Esophagus squamous epithelium (tissue), 5 donors: ENCODE measurements around the gene MAST3. TPM values are rescaled to one million over a fixed set of nuclear protein-coding genes. Genes with fewer than 3 reads are reported as not detected.

Experiments
- DNase-seq: peaks from one replicate; lab custom pipeline; 2025; lab: John Stamatoyannopoulos, UW
- H3K27ac ChIP-seq, 4 donors: fragments of 200-600 bp; sonication (generic); one replicate each; pipeline ENCODE4 v1.5.1; 2016 to 2019; ENCODE audit warnings: mild to moderate bottlenecking in 1 of 4
- H3K27me3 ChIP-seq, 4 donors: fragments of 200-600 bp; sonication (generic); 1 replicate in 3 of 4; 2 replicates in 1 of 4; pipeline versions ENCODE4 v1.5.1 to v1.6.0; 2017 to 2021; ENCODE audit warnings: antibody characterized with exemption in 1 of 4
- H3K36me3 ChIP-seq, 3 donors: fragments of 200-600 bp; sonication (generic); one replicate each; pipeline ENCODE4 v1.5.1; 2016 to 2019
- H3K4me1 ChIP-seq, 3 donors: fragments of 200-600 bp; sonication (generic); one replicate each; pipeline ENCODE4 v1.5.1; 2017 to 2019
- H3K4me3 ChIP-seq, 4 donors: fragments of 200-600 bp; sonication (generic); 1 replicate in 3 of 4; 2 replicates in 1 of 4; pipeline ENCODE4 v1.5.1; 2016 to 2019; ENCODE audit warnings: mild to moderate bottlenecking in 2 of 4, moderate library complexity in 1 of 4
- H3K9me3 ChIP-seq, 3 donors: fragments of 200-600 bp; sonication (generic); one replicate each; pipeline ENCODE4 v1.5.1; 2016 to 2019
- CTCF ChIP-seq, 6 experiments: fragments of 450-650 bp in 4 of 6; fragments of 200-600 bp in 2 of 6; sonication (generic) in 2 of 6; IDR thresholded peaks; one replicate each; pipeline ENCODE4 v1.5.1; 2016 to 2019; ENCODE audit warnings: antibody characterized with exemption in 6 of 6, mild to moderate bottlenecking in 4 of 6, moderate library complexity in 4 of 6
- POLR2A ChIP-seq, 4 donors: fragments of 450-650 bp; IDR thresholded peaks; one replicate each; pipeline ENCODE4 v1.6.1; 2017; ENCODE audit warnings: antibody characterized with exemption in 4 of 4, mild to moderate bottlenecking in 4 of 4, moderate library complexity in 3 of 4
- WGBS, 2 donors: methylation state at CpG; one replicate each; pipeline ENCODE4 v1.1.5; 2018; 5-methylcytosine and 5-hydroxymethylcytosine counted together
- intact Hi-C: fragments of 100-400 bp; cut with DNase I; formaldehyde crosslinking; loops from one replicate; pipeline ENCODE4 v1.15.0; 2022
- total RNA-seq, 4 donors: library from RNA; depleted of rRNA; stranded (reverse); fragments of >200 nt; gene quantifications; one replicate each; pipeline ENCODE4 v1.1.0, GENCODE V29; 2016
- donor health status: DM: yes; HTN: yes; CAD: no.

MAST3 gene
- total RNA-seq, 4 donors from 2014 or later: 2.3 to 4.8 (median 4.1) TPM

- intact Hi-C loops: no loop called here
- 94 to 98% methylated on average over 13 to 43 of the region's 66 CpGs for WGBS, 2 donors
Measured at GRCh38 chr19:18168673-18169381, 71.2 kb downstream of the MAST3 start.

GRCh38 chr19:18170714-18171255 lies 73.2 kb downstream of the MAST3 start:
- H3K27me3 ChIP-seq: no peaks in the 10 kb centered on the region
- peaks cover 7 to 39% (median 14%) of the 10 kb centered on the region in 3 donors for H3K4me1 ChIP-seq
- H3K4me3 ChIP-seq: no peak overlapping the region
- no peak for DNase-seq
- H3K36me3 ChIP-seq: peaks cover 19 to 42% (median 24%) of the 10 kb centered on the region in 3 donors
- no peak for TF ChIP-seq CTCF (IDR thresholded peaks at IDR 0.05)
- peak in 2 of 4 donors; percentile 31 to 50 for TF ChIP-seq POLR2A (IDR thresholded peaks at IDR 0.05)
- intact Hi-C loops: no loop called here
- WGBS, 2 donors: 51 to 57% methylated on average over 11 to 14 of the region's 16 CpGs
- no peaks in the 10 kb centered on the region for H3K9me3 ChIP-seq
- H3K27ac ChIP-seq: peak overlapping the region; percentile 30 to 71 (median 48)

More at GRCh38 chr19:18168673-18169381, 71.2 kb downstream of the MAST3 start:
- TF ChIP-seq POLR2A (IDR thresholded peaks at IDR 0.05) (no peak), CTCF (IDR thresholded peaks at IDR 0.05) (no peak)
- Histone ChIP-seq H3K27me3 (no peaks in the 10 kb centered on the region), H3K36me3 (peaks cover 19 to 61% (median 33%) of the 10 kb centered on the region in 3 donors), H3K27ac (peak overlapping the region in 2 of 4 donors; percentile 50 to 71), H3K9me3 (no peaks in the 10 kb centered on the region), H3K4me3 (no peak overlapping the region), H3K4me1 (peaks cover 0 to 20% (median 5%) of the 10 kb centered on the region in 3 donors)
- no peak for DNase-seq

GRCh38 chr19:18171605-18172327 lies 74.2 kb downstream of the MAST3 start:
- DNase-seq: no peak
- H3K27ac ChIP-seq: peak overlapping the region in 2 of 4 donors; percentile 71 to 73
- peaks cover 14 to 34% (median 15%) of the 10 kb centered on the region in 3 donors for H3K36me3 ChIP-seq
- peaks cover 7 to 39% (median 14%) of the 10 kb centered on the region in 3 donors for H3K4me1 ChIP-seq
- TF ChIP-seq CTCF (IDR thresholded peaks at IDR 0.05) (no peak), POLR2A (IDR thresholded peaks at IDR 0.05) (no peak)
- H3K27me3 ChIP-seq: no peaks in the 10 kb centered on the region
- 83 to 84% methylated on average over 8 of the region's 8 CpGs for WGBS, 2 donors
- H3K4me3 ChIP-seq: no peak overlapping the region
- H3K9me3 ChIP-seq: no peaks in the 10 kb centered on the region
- intact Hi-C loops: no loop called here

GRCh38 chr19:18172331-18173053 lies 74.9 kb downstream of the MAST3 start:
- no peak for DNase-seq
- H3K36me3 ChIP-seq: peaks cover 8 to 34% (median 10%) of the 10 kb centered on the region in 3 donors
- WGBS, 2 donors: 82 to 86% methylated on average over 6 to 7 of the region's 7 CpGs
- intact Hi-C loops: no loop called here
- no peak overlapping the region for H3K4me3 ChIP-seq
- peaks cover 7 to 39% (median 14%) of the 10 kb centered on the region in 3 donors for H3K4me1 ChIP-seq
- no peaks in the 10 kb centered on the region for H3K27me3 ChIP-seq
- no peaks in the 10 kb centered on the region for H3K9me3 ChIP-seq
- H3K27ac ChIP-seq: peak overlapping the region; percentile 67 to 80 (median 72)
- TF ChIP-seq POLR2A (IDR thresholded peaks at IDR 0.05) (no peak), CTCF (IDR thresholded peaks at IDR 0.05) (no peak)
